Measurements from ENCODE around the gene AMDHD2.

Gene AMDHD2

GRCh38 chr16:2483939-2484897 lies 36.0 kb upstream of the AMDHD2 start:
- H3K27ac ChIP-seq: no peak overlapping the region
- TF ChIP-seq ZFX (IDR thresholded peaks at IDR 0.05; ENCODE audit: borderline replicate concordance) (no peak), CTCF (IDR thresholded peaks at IDR 0.05) (no peak)

DNA sequence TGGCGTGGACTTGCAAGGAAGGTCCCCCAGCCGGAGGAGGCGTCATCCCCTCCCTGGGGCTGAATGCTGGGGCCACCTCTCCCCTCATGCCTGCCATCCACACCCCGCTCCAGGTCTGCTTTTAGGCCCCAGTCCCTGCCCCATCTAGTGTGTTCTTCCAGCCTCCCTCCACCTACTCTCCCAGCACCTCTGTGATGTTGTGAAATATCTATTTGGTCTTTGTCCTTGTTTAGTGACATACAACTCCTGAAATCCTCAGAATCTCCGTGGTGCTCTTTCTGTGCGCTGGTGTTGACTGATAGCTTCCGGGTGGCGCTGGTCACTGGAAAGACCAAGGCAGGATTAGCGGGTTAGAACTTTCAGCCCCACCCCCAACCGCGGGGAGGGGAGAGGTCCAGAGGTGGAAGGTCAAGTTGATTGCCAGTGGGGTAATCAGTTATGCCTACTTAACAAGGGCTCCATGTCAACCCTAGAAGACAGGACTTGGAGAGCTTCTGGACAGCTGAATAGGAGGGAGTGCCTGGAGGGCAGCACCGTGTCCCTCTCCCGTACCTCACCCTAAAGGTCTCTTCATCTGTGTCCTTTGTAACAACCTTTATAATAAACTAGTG lies 35.2 kb upstream of the AMDHD2 start:
- TF ChIP-seq CTCF (IDR thresholded peaks at IDR 0.05) (no peak), ZFX (IDR thresholded peaks at IDR 0.05; ENCODE audit: borderline replicate concordance) (no peak)
- H3K27ac ChIP-seq: no peak overlapping the region

DNA sequence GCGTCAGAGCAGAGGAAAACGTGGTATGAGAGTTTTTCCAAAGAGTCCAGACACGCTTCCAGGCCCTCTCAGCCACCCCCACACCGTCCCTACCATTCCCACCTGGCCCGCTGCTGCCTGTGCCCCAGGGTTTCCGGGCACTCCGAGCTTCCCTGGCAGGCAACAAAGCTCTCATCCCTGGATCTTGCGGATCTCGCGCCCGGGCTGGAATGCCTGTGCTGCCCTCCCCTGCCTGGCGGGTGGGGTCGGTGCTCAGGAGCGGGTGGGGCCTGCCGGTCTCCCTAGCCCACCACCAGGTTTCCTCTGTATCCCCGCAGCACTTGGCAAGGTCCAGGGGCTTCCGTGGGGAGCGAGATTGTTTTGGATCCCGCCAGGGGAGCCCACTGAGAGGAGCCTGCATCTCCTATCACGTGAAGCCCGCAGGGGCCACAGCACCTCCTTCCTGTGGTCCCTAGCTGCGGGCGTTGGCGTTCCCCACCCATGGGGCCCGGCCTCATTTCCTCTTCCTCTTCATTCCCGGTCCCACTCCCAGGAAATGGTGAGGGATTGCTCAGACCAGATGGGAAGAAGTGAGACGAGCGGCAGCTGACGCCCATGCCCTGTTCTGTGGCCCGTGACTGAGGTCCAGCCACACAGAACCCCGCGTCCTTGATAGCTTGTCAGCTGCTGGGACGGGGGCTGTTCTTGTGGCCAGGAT lies 34.2 kb upstream of the AMDHD2 start:
- H3K27ac ChIP-seq: no peak overlapping the region
- TF ChIP-seq CTCF (IDR thresholded peaks at IDR 0.05) (no peak), ZFX (IDR thresholded peaks at IDR 0.05; ENCODE audit: borderline replicate concordance) (no peak)

GRCh38 chr16:2486645-2487516 lies 33.3 kb upstream of the AMDHD2 start:
- H3K27ac ChIP-seq: no peak overlapping the region
- TF ChIP-seq ZFX (IDR thresholded peaks at IDR 0.05; ENCODE audit: borderline replicate concordance): no peak
- TF ChIP-seq CTCF (IDR thresholded peaks at IDR 0.05): no peak

- TF ChIP-seq CTCF (IDR thresholded peaks at IDR 0.05) (no peak), ZFX (IDR thresholded peaks at IDR 0.05; ENCODE audit: borderline replicate concordance) (no peak)
- H3K27ac ChIP-seq: no peak overlapping the region
Measured at GRCh38 chr16:2487517-2487842, 32.7 kb upstream of the AMDHD2 start.

- TF ChIP-seq ZFX (IDR thresholded peaks at IDR 0.05; ENCODE audit: borderline replicate concordance) (no peak), CTCF (IDR thresholded peaks at IDR 0.05) (no peak)
- H3K27ac ChIP-seq: no peak overlapping the region
Measured at GRCh38 chr16:2487903-2488531, 32.2 kb upstream of the AMDHD2 start.
